H1 (cell line): ENCODE measurements around the gene SNRNP200.

Experiments
- BRCA1 ChIP-seq: IDR thresholded peaks from 2 replicates; pipeline ENCODE4 v1.6.1; 2012; ENCODE audit warnings: low read depth, low read length, improper control_type of control experiment
- CREB1 ChIP-seq: IDR thresholded peaks from 2 replicates; pipeline ENCODE4 v1.6.1; 2012; ENCODE audit warnings: inconsistent platforms
- EP300 ChIP-seq, 2 experiments: IDR thresholded peaks; 1 replicate in 1 of 2; 2 replicates in 1 of 2; pipeline ENCODE4 v1.6.1; 2011 to 2012; ENCODE audit warnings: low read depth in 2 of 2, low read length in 2 of 2, mild to moderate bottlenecking in 2 of 2, borderline replicate concordance in 1 of 2, inconsistent platforms in 1 of 2, moderate library complexity in 1 of 2
- EZH2 ChIP-seq: fragments of 200-600 bp; sonication (generic); IDR thresholded peaks from 2 replicates; pipeline ENCODE4 v1.7.1; 2012; ENCODE audit warnings: low read depth, mild to moderate bottlenecking, moderate library complexity, low read length, inconsistent platforms; ENCODE audit not compliant: severe bottlenecking
- GABPA ChIP-seq: IDR thresholded peaks from 2 replicates; pipeline ENCODE4 v1.6.1; 2011; ENCODE audit warnings: mild to moderate bottlenecking, low read length, moderate library complexity, borderline replicate concordance; ENCODE audit not compliant: insufficient read depth
- JUND ChIP-seq: IDR thresholded peaks from 2 replicates; pipeline ENCODE4 v1.6.1; 2011; ENCODE audit warnings: mild to moderate bottlenecking, improper control_type of control experiment, low read length
- KDM1A ChIP-seq: fragments of 200-600, 300-600 bp; sonication (generic); IDR thresholded peaks from 2 replicates; pipeline ENCODE4 v1.7.1; 2016; ENCODE audit warnings: mild to moderate bottlenecking, low read length, borderline replicate concordance
- NANOG ChIP-seq: IDR thresholded peaks from 2 replicates; pipeline ENCODE4 v1.6.1; 2011; ENCODE audit warnings: low read length, low read depth, mild to moderate bottlenecking, inconsistent platforms; ENCODE audit not compliant: insufficient read depth, poor library complexity, severe bottlenecking
- POLR2A ChIP-seq, 2 experiments: IDR thresholded peaks; 1 replicate in 1 of 2; 2 replicates in 1 of 2; pipeline ENCODE4 v1.6.1; 2011; ENCODE audit warnings: low read depth in 2 of 2, low read length in 2 of 2, mild to moderate bottlenecking in 2 of 2; ENCODE audit errors: control extremely low read depth in 1 of 2
- SRF ChIP-seq: IDR thresholded peaks from 2 replicates; pipeline ENCODE4 v1.6.1; 2011; ENCODE audit warnings: mild to moderate bottlenecking, low read depth, low read length, moderate library complexity
- TEAD4 ChIP-seq: IDR thresholded peaks from 2 replicates; pipeline ENCODE4 v1.6.1; 2012; ENCODE audit warnings: low read depth, low read length, inconsistent platforms, mixed read lengths
- TF ChIP-seq, protein P1 (sequence below): IDR thresholded peaks from 2 replicates; pipeline ENCODE4 v1.6.1; 2012; ENCODE audit warnings: inconsistent platforms
- TF ChIP-seq, protein P2 (sequence below), 3 experiments: IDR thresholded peaks; 1 replicate in 2 of 3; 2 replicates in 1 of 3; pipeline versions ENCODE4 v1.5.1 to v1.6.1; 2011; ENCODE audit warnings: low read length in 3 of 3, mild to moderate bottlenecking in 3 of 3, inconsistent platforms in 2 of 3, low read depth in 1 of 3, moderate library complexity in 1 of 3; ENCODE audit not compliant: insufficient read depth in 1 of 3; ENCODE audit errors: control extremely low read depth in 1 of 3

DNA sequence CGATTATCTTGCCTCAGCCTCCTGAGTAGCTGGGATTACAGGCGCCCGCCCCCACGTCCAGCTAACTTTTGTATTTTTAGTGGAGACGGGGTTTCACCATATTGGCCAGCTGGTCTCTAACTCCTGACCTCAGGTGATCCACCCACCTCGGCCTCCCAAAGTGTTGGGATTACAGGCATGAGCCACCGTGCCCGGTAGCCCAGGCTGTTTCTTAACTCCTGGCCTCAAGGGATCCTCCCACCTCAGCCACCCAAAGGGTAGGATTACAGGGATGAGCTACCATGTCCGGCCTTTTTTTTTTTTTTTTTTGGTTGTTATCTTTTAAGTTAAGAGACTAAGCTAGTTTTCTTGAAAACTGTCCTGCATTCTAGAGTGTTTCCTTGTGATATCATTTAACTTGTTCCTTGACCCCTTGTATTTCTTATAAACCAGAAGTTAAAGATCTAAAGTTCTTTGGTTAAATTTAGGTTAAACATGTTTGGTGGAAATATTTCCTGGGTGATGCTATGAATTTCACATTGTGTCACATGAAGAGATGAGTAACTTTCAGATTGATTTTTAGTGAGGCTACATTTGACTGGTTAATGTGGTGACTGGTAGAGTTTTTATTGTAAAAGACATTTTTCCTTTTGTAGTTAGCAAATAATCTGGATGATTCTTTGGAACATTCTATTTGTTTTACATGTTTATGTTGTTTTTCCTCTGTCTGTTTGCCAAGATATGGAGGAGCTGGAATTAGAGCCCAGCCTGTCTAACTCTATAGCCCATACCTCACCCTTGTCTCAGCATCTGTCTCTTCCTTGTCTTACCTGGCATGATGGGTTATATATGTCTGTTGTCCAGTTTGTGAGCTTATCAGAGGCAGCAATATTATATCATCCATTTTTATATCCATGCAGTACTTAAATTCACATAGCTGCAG lies 35.4 kb upstream of the SNRNP200 start:
- TF ChIP-seq SRF (no peak), POLR2A (IDR thresholded peaks at IDR 0.05; ENCODE audit: control extremely low read depth in 1 of 2, low read depth in 2 of 2, low read length in 2 of 2) (no peak), BRCA1 (no peak), NANOG (no peak), GABPA (no peak), EP300 (IDR thresholded peaks at IDR 0.05; ENCODE audit: borderline replicate concordance in 1 of 2, low read depth in 2 of 2, low read length in 2 of 2) (no peak), CREB1 (no peak), TEAD4 (no peak), JUND (no peak), EZH2 (no peak), KDM1A (no peak)
- TF ChIP-seq, protein P1, sequence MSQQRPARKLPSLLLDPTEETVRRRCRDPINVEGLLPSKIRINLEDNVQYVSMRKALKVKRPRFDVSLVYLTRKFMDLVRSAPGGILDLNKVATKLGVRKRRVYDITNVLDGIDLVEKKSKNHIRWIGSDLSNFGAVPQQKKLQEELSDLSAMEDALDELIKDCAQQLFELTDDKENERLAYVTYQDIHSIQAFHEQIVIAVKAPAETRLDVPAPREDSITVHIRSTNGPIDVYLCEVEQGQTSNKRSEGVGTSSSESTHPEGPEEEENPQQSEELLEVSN: no peak
- TF ChIP-seq, protein P2, sequence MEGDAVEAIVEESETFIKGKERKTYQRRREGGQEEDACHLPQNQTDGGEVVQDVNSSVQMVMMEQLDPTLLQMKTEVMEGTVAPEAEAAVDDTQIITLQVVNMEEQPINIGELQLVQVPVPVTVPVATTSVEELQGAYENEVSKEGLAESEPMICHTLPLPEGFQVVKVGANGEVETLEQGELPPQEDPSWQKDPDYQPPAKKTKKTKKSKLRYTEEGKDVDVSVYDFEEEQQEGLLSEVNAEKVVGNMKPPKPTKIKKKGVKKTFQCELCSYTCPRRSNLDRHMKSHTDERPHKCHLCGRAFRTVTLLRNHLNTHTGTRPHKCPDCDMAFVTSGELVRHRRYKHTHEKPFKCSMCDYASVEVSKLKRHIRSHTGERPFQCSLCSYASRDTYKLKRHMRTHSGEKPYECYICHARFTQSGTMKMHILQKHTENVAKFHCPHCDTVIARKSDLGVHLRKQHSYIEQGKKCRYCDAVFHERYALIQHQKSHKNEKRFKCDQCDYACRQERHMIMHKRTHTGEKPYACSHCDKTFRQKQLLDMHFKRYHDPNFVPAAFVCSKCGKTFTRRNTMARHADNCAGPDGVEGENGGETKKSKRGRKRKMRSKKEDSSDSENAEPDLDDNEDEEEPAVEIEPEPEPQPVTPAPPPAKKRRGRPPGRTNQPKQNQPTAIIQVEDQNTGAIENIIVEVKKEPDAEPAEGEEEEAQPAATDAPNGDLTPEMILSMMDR (IDR thresholded peaks at IDR 0.05; ENCODE audit: control extremely low read depth in 1 of 3, insufficient read depth in 1 of 3, low read depth in 1 of 3, low read length in 3 of 3): no peak
